IMR-90 (cell line): ENCODE measurements around the gene GRIK1. TPM values are rescaled to one million over a fixed set of nuclear protein-coding genes. Genes with fewer than 3 reads are reported as not detected.

Source experiments
- ATAC-seq: fragments of 200-7000 bp; cut with Tn5 transposase; 2 replicates; pipeline ENCODE4 v1.9.1; 2020; ENCODE audit warnings: low read depth, mild to moderate bottlenecking, moderate library complexity
- BruUV-seq: library from RNA; stranded (reverse); fragments of 400-500 nt; replicated peaks from 2 replicates; lab custom pipeline; 2021; lab: Mats Ljungman, UMichigan
- CTCF ChIA-PET: fragments of 300-600 bp; formaldehyde crosslinking; extraction: SDS; loops from one replicate; lab custom pipeline; 2021; ENCODE audit warnings: antibody characterized with exemption; lab: Yijun Ruan, JAX
- POLR2A ChIA-PET: fragments of 300-600 bp; sonication (Branson Sonifier 250); formaldehyde crosslinking; loops from one replicate; lab custom pipeline; 2022; ENCODE audit warnings: antibody characterized with exemption; ENCODE audit not compliant: unreplicated experiment; lab: Charles Lee
- DNase-seq: peaks from one replicate; pipeline ENCODE4 v3.0.0; 2013
- H2AFZ ChIP-seq: replicated peaks from 2 replicates; pipeline ENCODE3; 2013; ENCODE audit warnings: low read length, mild to moderate bottlenecking; ENCODE audit not compliant: poor library complexity
- H2AK5ac ChIP-seq: 2 replicates; pipeline ENCODE4 v1.6.1; 2013; ENCODE audit warnings: low read depth, low read length, inconsistent platforms
- H2AK9ac ChIP-seq: replicated peaks from 2 replicates; pipeline ENCODE3; 2013; ENCODE audit warnings: mild to moderate bottlenecking, low read depth, low read length, moderate library complexity; ENCODE audit not compliant: poor library complexity
- H2BK120ac ChIP-seq: 2 replicates; pipeline ENCODE4 v1.6.1; 2013; ENCODE audit warnings: low read depth, low read length, inconsistent platforms
- H2BK15ac ChIP-seq: 3 replicates; pipeline ENCODE4 v1.6.1; 2013; ENCODE audit warnings: low read depth, low read length, inconsistent platforms
- H2BK20ac ChIP-seq: 2 replicates; pipeline ENCODE4 v1.6.1; 2013; ENCODE audit warnings: low read depth, mild to moderate bottlenecking, inconsistent platforms, low read length, moderate library complexity
- H2BK5ac ChIP-seq: 2 replicates; pipeline ENCODE4 v1.6.1; 2013; ENCODE audit warnings: mild to moderate bottlenecking, low read depth, low read length, inconsistent platforms; ENCODE audit not compliant: poor library complexity, severe bottlenecking
- H3K14ac ChIP-seq: replicated peaks from 2 replicates; pipeline ENCODE4 v1.6.1; 2013; ENCODE audit warnings: low read depth, low read length, inconsistent platforms
- H3K18ac ChIP-seq: 2 replicates; pipeline ENCODE4 v1.6.1; 2013; ENCODE audit warnings: low read depth, low read length, control low read depth
- H3K23ac ChIP-seq: 2 replicates; pipeline ENCODE4 v1.6.1; 2013; ENCODE audit warnings: low read depth, low read length, inconsistent platforms
- H3K27ac ChIP-seq: 2 replicates; pipeline ENCODE4 v1.5.1; 2013; ENCODE audit warnings: mild to moderate bottlenecking, control low read depth, low read length; ENCODE audit not compliant: insufficient read depth
- H3K27me3 ChIP-seq: 2 replicates; pipeline ENCODE4 v1.6.1; 2013; ENCODE audit warnings: low read length; ENCODE audit not compliant: control insufficient read depth, insufficient read depth
- H3K36me3 ChIP-seq: 2 replicates; pipeline ENCODE4 v1.6.1; 2013; ENCODE audit warnings: low read length, mixed read lengths; ENCODE audit not compliant: control insufficient read depth, insufficient read depth
- H3K4ac ChIP-seq: 2 replicates; pipeline ENCODE4 v1.6.1; 2013; ENCODE audit warnings: low read depth, low read length, inconsistent platforms
- H3K4me1 ChIP-seq: 2 replicates; pipeline ENCODE4 v1.6.1; 2013; ENCODE audit warnings: low read length, mixed read lengths; ENCODE audit not compliant: control insufficient read depth, insufficient read depth
- H3K4me2 ChIP-seq: 2 replicates; pipeline ENCODE4 v1.6.1; 2013; ENCODE audit warnings: low read depth, mild to moderate bottlenecking, control low read depth, low read length, moderate library complexity
- H3K4me3 ChIP-seq: 2 replicates; pipeline ENCODE4 v1.5.1; 2013; ENCODE audit warnings: low read depth, mild to moderate bottlenecking, control low read depth, low read length, moderate library complexity; ENCODE audit not compliant: insufficient read depth
- H3K56ac ChIP-seq: 2 replicates; pipeline ENCODE4 v1.6.1; 2013; ENCODE audit warnings: low read length, inconsistent platforms; ENCODE audit not compliant: insufficient read depth; ENCODE audit errors: extremely low read depth
- H3K79me1 ChIP-seq, 2 experiments: 2 replicates each; pipeline ENCODE4 v1.6.1; 2013; ENCODE audit warnings: low read length in 2 of 2, inconsistent platforms in 1 of 2, low read depth in 1 of 2
- H3K9ac ChIP-seq: 2 replicates; pipeline ENCODE4 v1.6.1; 2013; ENCODE audit warnings: low read depth, low read length, control low read depth
- H3K9me1 ChIP-seq: 2 replicates; pipeline ENCODE4 v1.6.1; 2013; ENCODE audit warnings: low read length, inconsistent platforms; ENCODE audit not compliant: insufficient read depth
- H3K9me3 ChIP-seq: 2 replicates; pipeline ENCODE4 v1.6.1; 2013; ENCODE audit warnings: low read length; ENCODE audit not compliant: control insufficient read depth, insufficient read depth
- H4K20me1 ChIP-seq: 2 replicates; pipeline ENCODE4 v1.6.1; 2013; ENCODE audit warnings: low read length, inconsistent platforms; ENCODE audit not compliant: insufficient read depth
- H4K5ac ChIP-seq: 2 replicates; pipeline ENCODE4 v1.6.1; 2013; ENCODE audit warnings: mild to moderate bottlenecking, low read depth, low read length, control low read depth
- H4K8ac ChIP-seq, 2 experiments: 2 replicates each; pipeline ENCODE4 v1.6.1; 2013; ENCODE audit warnings: low read depth in 2 of 2, low read length in 2 of 2, control low read depth in 1 of 2, inconsistent platforms in 1 of 2
- H4K91ac ChIP-seq: 2 replicates; pipeline ENCODE4 v1.6.1; 2013; ENCODE audit warnings: low read depth, low read length, inconsistent platforms; ENCODE audit not compliant: insufficient read depth
- BHLHE40 ChIP-seq: fragments of 150-350 bp; IDR thresholded peaks from 2 replicates; pipeline ENCODE4 v1.6.1; 2016; ENCODE audit warnings: mild to moderate bottlenecking, low read depth, low read length
- CEBPB ChIP-seq: IDR thresholded peaks from 2 replicates; pipeline ENCODE4 v1.6.1; 2012; ENCODE audit warnings: low read depth, low read length, improper control_type of control experiment
- CHD1 ChIP-seq: IDR thresholded peaks from 2 replicates; pipeline ENCODE4 v1.6.1; 2012; ENCODE audit warnings: low read depth, low read length, improper control_type of control experiment
- CTCF ChIP-seq: conservative IDR thresholded peaks from 2 replicates; pipeline ENCODE4 v1.5.1; 2012; ENCODE audit warnings: mild to moderate bottlenecking, low read depth, low read length, improper control_type of control experiment
- ELK1 ChIP-seq: fragments of 150-350 bp; IDR thresholded peaks from 2 replicates; pipeline ENCODE4 v1.6.1; 2016; ENCODE audit warnings: low read depth, mild to moderate bottlenecking, low read length, moderate library complexity, borderline replicate concordance
- FOS ChIP-seq: fragments of 150-350 bp; IDR thresholded peaks from 2 replicates; pipeline ENCODE4 v1.6.1; 2016; ENCODE audit warnings: low read depth, low read length
- MAFK ChIP-seq: IDR thresholded peaks from 2 replicates; pipeline ENCODE4 v1.6.1; 2012; ENCODE audit warnings: low read depth, low read length, improper control_type of control experiment
- MAZ ChIP-seq: IDR thresholded peaks from 2 replicates; pipeline ENCODE4 v1.6.1; 2012; ENCODE audit warnings: low read depth, mild to moderate bottlenecking, low read length, improper control_type of control experiment, moderate library complexity, borderline replicate concordance
- MXI1 ChIP-seq: IDR thresholded peaks from 2 replicates; pipeline ENCODE4 v1.6.1; 2012; ENCODE audit warnings: low read depth, mild to moderate bottlenecking, low read length, moderate library complexity, borderline replicate concordance
- NFE2L2 ChIP-seq: fragments of 150-350 bp; IDR thresholded peaks from 2 replicates; pipeline ENCODE4 v1.6.1; 2016; ENCODE audit warnings: low read depth, mild to moderate bottlenecking, low read length
- POLR2A ChIP-seq: IDR thresholded peaks from 2 replicates; pipeline ENCODE4 v1.6.1; 2012; ENCODE audit warnings: mild to moderate bottlenecking, low read depth, low read length
- RAD21 ChIP-seq: IDR thresholded peaks from 2 replicates; pipeline ENCODE4 v1.6.1; 2012; ENCODE audit warnings: low read length, improper control_type of control experiment
- RCOR1 ChIP-seq: IDR thresholded peaks from 2 replicates; pipeline ENCODE4 v1.6.1; 2012; ENCODE audit warnings: mild to moderate bottlenecking, low read length, improper control_type of control experiment; ENCODE audit not compliant: insufficient replicate concordance
- RFX5 ChIP-seq: IDR thresholded peaks from 2 replicates; pipeline ENCODE4 v1.8.0; 2012; ENCODE audit warnings: low read depth, mild to moderate bottlenecking, low read length, moderate library complexity
- SMC3 ChIP-seq: fragments of 150-350 bp; IDR thresholded peaks from 2 replicates; pipeline ENCODE4 v1.6.1; 2016; ENCODE audit warnings: low read depth, mild to moderate bottlenecking, antibody characterized with exemption, low read length, moderate library complexity
- WGBS, 2 experiments: methylation state at CpG; one replicate each; pipeline versions ENCODE4 v1.1.5 to v1.1.7; 2013; ENCODE audit warnings: missing lambda C conversion rate in 2 of 2; ENCODE audit not compliant: insufficient read length in 1 of 2; ENCODE audit errors: extremely low coverage in 2 of 2; 5-methylcytosine and 5-hydroxymethylcytosine counted together
- dilution Hi-C: fragments of 300-500 bp; cut with HindIII; formaldehyde crosslinking; loops from one replicate; pipeline ENCODE4 v1.14.3; 2018; ENCODE audit warnings: low sequenced_read_pairs; ENCODE audit not compliant: unreplicated experiment
- in situ Hi-C: fragments of 300-500 bp; cut with MboI; formaldehyde crosslinking; loops from 3 replicates; pipeline ENCODE4 v1.14.3; 2019; ENCODE audit warnings: low sequenced_read_pairs, inconsistent platforms, mixed read lengths
- intact Hi-C: fragments of 100-400 bp; cut with micrococcal nuclease; formaldehyde crosslinking; loops from 2 replicates; pipeline ENCODE4 v1.10.0; 2022
- polyA plus RNA-seq, 3 experiments: library from polyadenylated mRNA; depleted of rRNA; stranded (reverse); fragments of >200 nt; gene quantifications; 2 replicates each; pipeline ENCODE4 v1.2.3, GENCODE V29; 2012; ENCODE audit warnings: low replicate concordance in 1 of 3
- total RNA-seq: library from RNA; depleted of rRNA; stranded (reverse); fragments of >200 nt; gene quantifications from 2 replicates; pipeline ENCODE4 v1.2.3, GENCODE V29; 2012
- TF ChIP-seq, protein P1 (sequence below): fragments of 150-350 bp; IDR thresholded peaks from 2 replicates; pipeline ENCODE4 v1.6.1; 2017; ENCODE audit warnings: mild to moderate bottlenecking, antibody characterized with exemption, low read length, low read depth

GRIK1 gene
- total and polyA plus RNA-seq, 2 of the 4 experiments (the other 2 are of a cell fraction), result not detected

GRCh38 chr21:29892379-29892778 lies 47.4 kb downstream of the GRIK1 start:
- ChIA-PET POLR2A (no interaction called here), CTCF (no interaction called here)
- no peak overlapping the region for H2BK15ac ChIP-seq
- no peaks in the 10 kb centered on the region for H3K9me3 ChIP-seq
- H3K4ac ChIP-seq, result no peak overlapping the region
- no peak overlapping the region for H3K18ac ChIP-seq
- ATAC-seq (no peak), DNase-seq (no peak)
- no peak overlapping the region for H3K14ac ChIP-seq
- no peak overlapping the region for H4K8ac ChIP-seq
- H4K20me1 ChIP-seq, result no peaks in the 10 kb centered on the region
- H2BK5ac ChIP-seq, result no peak overlapping the region
- H3K36me3 ChIP-seq, result no peaks in the 10 kb centered on the region
- 75% methylated on average over 2 of the region's 6 CpGs; no CpG with 5 or more reads in 1 of the 2 experiments for WGBS, 2 experiments
- H2BK20ac ChIP-seq, result no peak overlapping the region
- H2BK120ac ChIP-seq, result no peak overlapping the region
- no peak overlapping the region for H3K27ac ChIP-seq
- no peak overlapping the region for H4K5ac ChIP-seq
- H3K56ac ChIP-seq, result no peak overlapping the region
- H2AFZ ChIP-seq, result no peak overlapping the region
- no peak overlapping the region for H3K4me2 ChIP-seq
- H3K9me1 ChIP-seq, result no peaks in the 10 kb centered on the region
- in situ Hi-C loops, result no loop called here
- no peaks in the 10 kb centered on the region for H3K4me1 ChIP-seq
- dilution Hi-C loops, result no loop called here
- no TSS peak for BruUV-seq
- no peak overlapping the region for H3K9ac ChIP-seq
- H3K4me3 ChIP-seq, result no peak overlapping the region
- no peak overlapping the region for H2AK9ac ChIP-seq
- intact Hi-C loops, result no loop called here
- H3K23ac ChIP-seq, result no peak overlapping the region
- no peak for TF ChIP-seq RCOR1
- no peak for TF ChIP-seq CHD1
- no peak for TF ChIP-seq FOS
- no peak for TF ChIP-seq RAD21
- no peak for TF ChIP-seq BHLHE40
- TF ChIP-seq CTCF, result no peak
- no peak for TF ChIP-seq POLR2A
- TF ChIP-seq RFX5, result no peak
- TF ChIP-seq MXI1, result no peak
- TF ChIP-seq NFE2L2, result no peak
- no peak for TF ChIP-seq CEBPB
- no peak for TF ChIP-seq MAFK
- TF ChIP-seq MAZ, result no peak
- TF ChIP-seq, protein P1, sequence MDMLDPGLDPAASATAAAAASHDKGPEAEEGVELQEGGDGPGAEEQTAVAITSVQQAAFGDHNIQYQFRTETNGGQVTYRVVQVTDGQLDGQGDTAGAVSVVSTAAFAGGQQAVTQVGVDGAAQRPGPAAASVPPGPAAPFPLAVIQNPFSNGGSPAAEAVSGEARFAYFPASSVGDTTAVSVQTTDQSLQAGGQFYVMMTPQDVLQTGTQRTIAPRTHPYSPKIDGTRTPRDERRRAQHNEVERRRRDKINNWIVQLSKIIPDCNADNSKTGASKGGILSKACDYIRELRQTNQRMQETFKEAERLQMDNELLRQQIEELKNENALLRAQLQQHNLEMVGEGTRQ, result no peak
- TF ChIP-seq SMC3, result no peak
- TF ChIP-seq ELK1, result no peak
- H3K27me3 ChIP-seq, result no peaks in the 10 kb centered on the region; the same call in 1 of the 2 replicates
- H3K79me1 ChIP-seq, result no peaks in the 10 kb centered on the region
- H2AK5ac ChIP-seq, result no peak overlapping the region
- no peak overlapping the region for H4K91ac ChIP-seq
